ENCODE measurements around the gene ST3GAL6.
"Not testable (repeated sequence)": the region's sequence is repeated elsewhere in the genome, so short reads cannot be mapped to it uniquely, and the experiment has no call there.

Gene ST3GAL6

DNA sequence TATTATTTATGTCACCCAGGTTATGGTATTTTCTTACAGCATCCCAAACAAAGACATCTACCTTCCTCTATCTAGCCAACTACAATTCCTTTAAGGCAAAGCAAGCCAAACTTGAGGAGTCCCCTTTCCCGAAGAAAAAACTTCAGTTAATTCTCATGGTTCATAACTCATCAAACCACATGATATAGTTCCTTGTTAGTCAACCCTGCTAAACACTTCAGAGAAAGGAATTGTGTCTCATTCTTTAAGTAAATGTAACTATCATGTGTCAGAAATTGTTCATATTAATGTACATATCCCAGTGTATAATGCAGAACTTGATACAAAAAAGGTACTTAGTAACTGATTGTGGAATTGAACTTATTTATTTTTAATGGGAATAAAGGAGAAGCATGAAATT lies 44.4 kb downstream of the ST3GAL6 start:
- DNase-seq: no peak

DNA sequence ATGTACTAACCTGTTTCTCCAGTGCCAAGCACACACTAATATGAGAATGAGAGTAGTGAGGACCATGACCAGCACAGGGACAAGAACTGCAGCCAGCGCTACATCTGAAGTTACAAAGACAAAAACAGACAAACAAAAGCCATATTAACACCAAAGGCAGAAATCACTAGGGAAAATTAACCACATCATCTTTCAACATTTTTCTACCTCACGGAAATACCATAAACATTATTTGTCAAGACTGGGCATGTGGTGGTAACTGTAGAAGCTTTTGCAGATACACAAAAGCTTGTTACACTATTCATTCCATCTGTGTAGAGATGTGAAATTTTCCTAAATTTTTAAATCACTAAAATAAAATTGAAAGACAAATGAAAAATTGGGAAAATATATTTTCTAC lies 44.9 kb downstream of the ST3GAL6 start:
- DNase-seq: no peak

DNA sequence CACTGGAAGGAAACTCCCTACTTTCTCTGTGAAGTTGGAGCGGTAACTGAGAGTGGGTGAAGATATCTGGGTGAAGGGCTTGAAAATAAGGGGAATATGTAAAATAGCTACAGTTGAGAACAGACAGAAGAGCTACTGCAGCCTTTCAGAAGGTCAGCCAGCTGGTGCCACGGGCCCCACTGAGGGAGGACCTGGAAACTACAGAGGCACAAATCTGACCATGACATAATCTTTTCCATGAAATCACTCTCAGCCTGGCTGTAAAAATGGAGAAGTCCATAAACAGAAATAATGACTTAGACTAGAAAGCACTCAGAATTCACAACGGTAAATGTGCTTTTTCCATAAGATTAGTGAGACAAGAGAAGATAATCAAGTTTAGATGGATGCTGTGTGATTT lies 46.4 kb downstream of the ST3GAL6 start:
- no peak for DNase-seq

GRCh38 chr3:98811048-98811447 lies 47.9 kb downstream of the ST3GAL6 start:
- DNase-seq: no peak

GRCh38 chr3:98812851-98813374 lies 49.8 kb downstream of the ST3GAL6 start:
- no peak for DNase-seq

DNA sequence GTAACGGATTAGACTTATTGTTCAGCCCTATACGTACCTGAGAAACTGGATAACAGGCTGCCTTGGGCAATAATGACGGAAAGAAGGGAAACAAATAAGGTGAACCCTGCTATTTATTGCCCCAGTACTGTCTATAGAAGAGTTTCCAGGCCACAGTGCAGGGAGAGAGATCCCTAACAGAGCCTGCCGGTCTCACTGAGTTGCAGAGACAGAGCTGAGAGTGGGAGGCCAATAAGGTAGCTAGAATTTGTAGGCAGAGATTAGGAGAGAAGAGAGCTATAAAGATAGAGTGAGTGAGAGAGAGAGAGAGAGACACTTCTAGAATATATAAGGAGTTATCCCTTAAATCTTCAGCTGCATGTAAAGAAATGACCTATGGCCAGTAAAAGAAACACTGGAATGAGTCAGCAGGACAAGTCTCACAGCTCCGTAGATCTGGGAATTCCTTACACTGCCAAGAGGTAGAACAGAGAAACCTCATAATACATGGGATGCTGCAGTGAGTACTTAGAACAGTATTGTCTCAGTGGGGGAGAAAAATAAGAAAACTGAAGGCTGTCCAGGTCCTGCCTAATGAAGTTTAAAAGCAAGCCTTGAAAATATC lies 51.8 kb downstream of the ST3GAL6 start:
- DNase-seq: no peak

DNA sequence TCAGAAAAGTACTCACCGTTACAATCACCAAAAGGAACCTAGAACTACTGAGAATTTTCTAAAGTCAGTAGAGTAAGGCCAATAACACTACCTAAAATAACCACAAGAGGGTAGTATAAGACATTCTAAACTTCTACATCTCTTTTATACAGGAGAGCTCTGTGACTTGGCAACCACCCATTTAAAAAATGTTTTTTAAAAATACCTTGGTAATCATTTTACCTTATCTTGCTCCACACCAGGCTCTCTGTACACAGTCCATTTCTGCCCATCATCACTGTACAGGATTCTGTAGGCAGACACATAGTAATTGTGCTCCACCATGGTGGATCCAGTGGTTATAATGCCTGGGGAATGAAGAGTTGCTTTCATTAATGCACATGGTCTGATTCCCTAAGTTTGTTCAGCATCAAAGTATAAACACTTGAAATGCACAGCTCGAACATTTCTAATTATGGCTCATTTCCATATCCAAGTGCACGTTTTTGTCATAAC lies 54.5 kb downstream of the ST3GAL6 start:
- peak; percentile 55 for DNase-seq

GRCh38 chr3:98821063-98821462 lies 57.9 kb downstream of the ST3GAL6 start:
- no peak for DNase-seq

DNA sequence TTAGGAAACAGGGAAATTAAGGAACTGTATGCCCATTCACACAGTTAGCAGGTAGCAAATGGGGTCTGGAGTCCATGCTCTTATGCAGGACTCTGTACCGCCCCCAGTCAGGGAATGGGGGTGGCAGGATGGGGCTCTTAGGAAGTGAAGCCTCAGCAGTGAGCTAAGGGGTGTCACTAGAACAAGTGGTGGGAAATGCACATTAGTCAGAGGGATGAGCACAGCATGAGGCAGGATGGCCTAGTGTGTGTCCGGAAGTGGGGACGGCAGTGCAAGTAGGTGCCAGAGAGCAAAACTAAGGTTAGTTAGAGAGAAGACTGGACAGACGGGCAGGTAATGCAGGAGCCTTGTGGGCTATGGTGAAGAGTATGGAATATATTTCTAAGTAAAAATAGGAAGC lies 60.7 kb downstream of the ST3GAL6 start:
- DNase-seq: no peak

- no peak for DNase-seq
Measured at GRCh38 chr3:98824256-98824655, 61.1 kb downstream of the ST3GAL6 start.

- no peak for DNase-seq
Measured at GRCh38 chr3:98826126-98826525, 63.0 kb downstream of the ST3GAL6 start.

- no peak for DNase-seq
Measured at GRCh38 chr3:98827221-98827920, 64.2 kb downstream of the ST3GAL6 start.

- no peak for DNase-seq
Measured at GRCh38 chr3:98829246-98829832, 66.2 kb downstream of the ST3GAL6 start.

GRCh38 chr3:98831060-98831459 lies 67.9 kb downstream of the ST3GAL6 start:
- not testable (repeated sequence) for DNase-seq

GRCh38 chr3:98839846-98840245 lies 76.7 kb downstream of the ST3GAL6 start:
- DNase-seq: no peak

DNA sequence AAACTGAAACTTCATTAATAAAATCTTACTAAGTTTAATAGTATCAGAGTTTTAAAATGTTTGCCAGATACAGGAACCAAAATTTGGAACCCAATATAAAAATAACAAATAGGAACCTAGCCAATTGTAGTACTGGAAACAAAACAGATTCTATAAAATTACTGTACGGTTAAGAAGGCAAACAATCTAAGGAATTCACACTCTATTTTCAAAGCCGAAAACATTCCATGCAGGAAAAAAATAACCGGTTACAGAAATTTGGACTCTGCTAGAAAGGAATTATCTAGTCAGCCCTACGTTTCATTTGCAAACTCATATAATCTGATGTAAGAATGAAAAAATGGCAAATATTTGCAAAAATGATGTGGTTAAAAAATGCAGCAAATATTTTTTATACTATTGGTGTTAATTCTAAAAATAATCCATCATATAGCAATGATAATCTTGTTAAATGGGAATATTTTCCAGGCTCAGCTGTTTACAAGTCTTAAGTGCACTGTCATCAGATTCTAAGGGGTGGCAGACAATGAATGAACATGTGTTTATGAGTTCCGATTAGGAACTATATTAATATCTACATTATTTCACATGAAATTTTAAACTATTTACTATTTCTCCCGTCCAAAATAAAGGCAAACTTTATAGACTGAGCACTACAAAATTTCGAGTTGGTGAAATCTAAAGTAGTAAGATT lies 80.3 kb downstream of the ST3GAL6 start:
- no peak for DNase-seq

Data from RPMI8226 (cell line).